DND-41 (cell line): ENCODE results near the gene CLMN.

Source experiments
- EZH2 ChIP-seq: IDR thresholded peaks from 3 replicates; pipeline ENCODE4 v1.6.1; 2012; ENCODE audit warnings: borderline replicate concordance, low read depth, mild to moderate bottlenecking, moderate library complexity, low read length, inconsistent platforms; ENCODE audit not compliant: severe bottlenecking
- TF ChIP-seq, protein P1 (sequence below): IDR thresholded peaks from 2 replicates; pipeline ENCODE4 v1.5.1; 2012; ENCODE audit warnings: borderline replicate concordance, low read length, moderate library complexity, mild to moderate bottlenecking; ENCODE audit not compliant: poor library complexity, severe bottlenecking; ENCODE audit errors: extremely low read depth

DNA sequence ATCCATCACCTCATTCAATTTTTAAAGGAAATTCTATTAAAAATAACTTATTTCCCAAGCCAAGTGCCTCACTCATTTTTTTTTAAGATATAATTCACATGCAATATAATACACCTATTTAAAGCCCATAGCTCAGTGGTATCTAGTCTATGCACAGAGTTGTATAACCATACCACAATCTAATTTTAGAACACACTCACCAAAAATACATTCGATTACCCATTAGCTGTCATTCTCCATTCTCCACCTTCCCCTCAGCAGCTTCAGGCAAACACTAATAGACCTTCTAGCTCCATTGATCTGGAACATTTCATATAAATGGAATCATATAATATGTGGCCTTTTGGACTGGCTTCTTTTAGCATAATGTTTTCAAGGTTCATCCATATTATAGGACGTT lies 49.5 kb downstream of the CLMN start:
- TF ChIP-seq, protein P1, sequence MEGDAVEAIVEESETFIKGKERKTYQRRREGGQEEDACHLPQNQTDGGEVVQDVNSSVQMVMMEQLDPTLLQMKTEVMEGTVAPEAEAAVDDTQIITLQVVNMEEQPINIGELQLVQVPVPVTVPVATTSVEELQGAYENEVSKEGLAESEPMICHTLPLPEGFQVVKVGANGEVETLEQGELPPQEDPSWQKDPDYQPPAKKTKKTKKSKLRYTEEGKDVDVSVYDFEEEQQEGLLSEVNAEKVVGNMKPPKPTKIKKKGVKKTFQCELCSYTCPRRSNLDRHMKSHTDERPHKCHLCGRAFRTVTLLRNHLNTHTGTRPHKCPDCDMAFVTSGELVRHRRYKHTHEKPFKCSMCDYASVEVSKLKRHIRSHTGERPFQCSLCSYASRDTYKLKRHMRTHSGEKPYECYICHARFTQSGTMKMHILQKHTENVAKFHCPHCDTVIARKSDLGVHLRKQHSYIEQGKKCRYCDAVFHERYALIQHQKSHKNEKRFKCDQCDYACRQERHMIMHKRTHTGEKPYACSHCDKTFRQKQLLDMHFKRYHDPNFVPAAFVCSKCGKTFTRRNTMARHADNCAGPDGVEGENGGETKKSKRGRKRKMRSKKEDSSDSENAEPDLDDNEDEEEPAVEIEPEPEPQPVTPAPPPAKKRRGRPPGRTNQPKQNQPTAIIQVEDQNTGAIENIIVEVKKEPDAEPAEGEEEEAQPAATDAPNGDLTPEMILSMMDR: no peak
- no peak for TF ChIP-seq EZH2
